Testis (tissue), 2 donors: Measurements from ENCODE around the gene ANO6.

Experiments used
- CTCF ChIP-seq, 3 experiments: fragments of 450-650 bp in 2 of 3; fragments of 200-600 bp in 1 of 3; sonication (generic) in 1 of 3; IDR thresholded peaks; one replicate each; pipeline ENCODE4 v1.5.1; 2016 to 2019; ENCODE audit warnings: antibody characterized with exemption in 3 of 3, mild to moderate bottlenecking in 2 of 3, moderate library complexity in 1 of 3
- POLR2A ChIP-seq: fragments of 450-650 bp; IDR thresholded peaks from one replicate; pipeline ENCODE4 v1.6.1; 2017; ENCODE audit warnings: antibody characterized with exemption, mild to moderate bottlenecking, moderate library complexity

- TF ChIP-seq CTCF (IDR thresholded peaks at IDR 0.05) (no peak), POLR2A (no peak)
These were observed 248.8 kb downstream of the ANO6 start for GRCh38 chr12:45464699-45465098.
